Measurements from ENCODE around the gene C3orf18.

DNA sequence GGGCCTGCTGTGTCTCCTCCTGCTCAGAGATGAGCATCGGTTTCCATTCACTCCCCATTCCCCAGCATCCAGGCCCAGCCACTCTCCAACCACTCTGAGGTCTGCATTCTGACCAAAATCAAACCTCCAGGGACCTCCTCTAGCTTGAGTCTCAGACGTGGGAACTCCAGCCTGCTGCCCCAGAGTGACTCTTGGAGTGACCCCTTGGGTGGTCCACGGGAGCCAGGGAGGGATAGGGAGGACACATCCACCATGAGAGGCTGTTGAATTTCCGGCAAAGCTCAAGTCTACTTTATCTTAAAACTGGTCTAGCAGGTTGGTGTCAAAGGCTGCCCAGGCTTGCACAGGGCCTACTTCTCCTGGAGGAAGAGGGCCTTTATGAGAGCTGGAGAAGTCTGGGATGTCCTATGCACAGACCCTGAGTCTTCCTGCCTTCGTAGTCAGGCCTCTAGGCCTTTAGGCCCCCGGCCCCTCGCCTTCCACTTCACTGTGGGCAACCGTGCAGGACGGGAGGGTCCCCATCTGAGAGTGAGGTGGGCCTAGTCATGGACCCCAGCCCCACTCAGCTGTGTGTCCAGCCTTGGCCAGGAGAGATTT lies 35.1 kb upstream of the C3orf18 start:
- TF ChIP-seq, protein P1, sequence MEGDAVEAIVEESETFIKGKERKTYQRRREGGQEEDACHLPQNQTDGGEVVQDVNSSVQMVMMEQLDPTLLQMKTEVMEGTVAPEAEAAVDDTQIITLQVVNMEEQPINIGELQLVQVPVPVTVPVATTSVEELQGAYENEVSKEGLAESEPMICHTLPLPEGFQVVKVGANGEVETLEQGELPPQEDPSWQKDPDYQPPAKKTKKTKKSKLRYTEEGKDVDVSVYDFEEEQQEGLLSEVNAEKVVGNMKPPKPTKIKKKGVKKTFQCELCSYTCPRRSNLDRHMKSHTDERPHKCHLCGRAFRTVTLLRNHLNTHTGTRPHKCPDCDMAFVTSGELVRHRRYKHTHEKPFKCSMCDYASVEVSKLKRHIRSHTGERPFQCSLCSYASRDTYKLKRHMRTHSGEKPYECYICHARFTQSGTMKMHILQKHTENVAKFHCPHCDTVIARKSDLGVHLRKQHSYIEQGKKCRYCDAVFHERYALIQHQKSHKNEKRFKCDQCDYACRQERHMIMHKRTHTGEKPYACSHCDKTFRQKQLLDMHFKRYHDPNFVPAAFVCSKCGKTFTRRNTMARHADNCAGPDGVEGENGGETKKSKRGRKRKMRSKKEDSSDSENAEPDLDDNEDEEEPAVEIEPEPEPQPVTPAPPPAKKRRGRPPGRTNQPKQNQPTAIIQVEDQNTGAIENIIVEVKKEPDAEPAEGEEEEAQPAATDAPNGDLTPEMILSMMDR (IDR thresholded peaks at IDR 0.05; ENCODE audit: poor library complexity), result no peak
- no peak for TF ChIP-seq EZH2 (IDR thresholded peaks at IDR 0.05; ENCODE audit: borderline replicate concordance)
